ENCODE data around the gene UVSSA. TPM values are rescaled to one million over a fixed set of nuclear protein-coding genes. Genes with fewer than 3 reads are reported as not detected.

The UVSSA gene
- total RNA-seq, 2 experiments from 2014 or later = 19.1 to 23.0 TPM

DNA sequence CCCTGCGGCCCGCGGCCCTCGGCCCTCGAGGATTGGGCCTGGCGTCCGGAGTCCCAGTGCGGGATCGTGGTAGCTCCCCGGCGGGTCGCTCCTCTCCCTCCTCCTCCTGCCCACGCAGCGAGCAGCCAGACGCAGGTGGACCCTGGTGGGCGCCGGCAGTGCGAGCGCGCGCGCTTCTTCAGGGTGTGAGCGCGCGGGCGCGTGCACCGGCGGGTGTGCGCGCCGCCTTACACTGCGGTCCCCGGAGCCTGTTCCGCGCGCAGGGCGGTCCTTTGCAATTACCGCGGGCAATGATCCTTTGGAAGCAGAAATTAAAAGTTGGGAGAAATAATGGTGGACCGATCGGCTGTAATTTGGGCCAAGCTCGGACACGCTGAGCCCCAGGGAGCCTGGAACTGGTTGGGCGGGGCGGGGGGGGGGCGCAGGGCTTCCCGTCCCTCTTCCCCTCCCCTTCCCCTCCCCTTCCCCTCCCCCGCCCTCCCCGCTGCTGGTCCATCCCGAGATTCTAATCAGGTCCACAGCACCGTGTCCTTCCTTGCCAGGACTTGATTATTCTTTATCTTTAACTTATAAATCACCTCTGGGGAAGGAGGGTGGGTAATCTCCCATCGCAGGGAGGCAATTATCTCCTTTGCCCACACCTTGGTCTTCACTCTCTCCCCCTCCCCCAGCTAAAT is 60.8 kb downstream of the UVSSA start:
- Mint-ChIP-seq H3K36me3 (ENCODE audit: low read depth) (peaks cover 2% of the 10 kb centered on the region), H3K9me3 (no peaks in the 10 kb centered on the region), H3K4me1 (peaks cover 2% of the 10 kb centered on the region), H3K27ac (peak overlapping the region; percentile 80), H3K4me3 (no peak overlapping the region), H3K27me3 (peaks cover 34% of the 10 kb centered on the region)
- DNase-seq = no peak
- POLR2A ChIA-PET = no interaction called here
- CTCF ChIA-PET = no interaction called here

DNA sequence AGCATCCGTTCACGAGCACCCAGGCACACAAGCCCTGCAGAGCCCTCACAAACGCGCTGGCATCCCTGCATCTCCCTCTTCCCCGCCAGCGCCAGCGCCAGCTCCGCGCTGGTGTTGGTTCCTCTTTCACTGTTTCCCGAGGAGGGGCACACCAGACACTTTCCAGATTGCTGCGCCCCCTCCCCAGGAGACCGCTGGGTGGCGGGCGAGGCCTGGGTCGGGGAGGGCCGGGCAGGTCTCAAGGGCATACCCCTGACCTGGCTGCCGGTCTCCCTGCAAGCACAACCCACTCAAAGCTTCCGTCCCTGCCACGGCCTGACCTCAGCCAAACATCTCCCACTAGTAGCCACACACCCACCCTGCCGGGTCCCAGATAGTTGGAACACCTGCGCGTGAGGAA is 61.4 kb downstream of the UVSSA start:
- H3K27ac Mint-ChIP-seq = peak overlapping the region; percentile 80
- ChIA-PET CTCF (no interaction called here), POLR2A (no interaction called here)
- peaks cover 2% of the 10 kb centered on the region for H3K4me1 Mint-ChIP-seq
- peak overlapping the region; percentile 47 for H3K4me3 Mint-ChIP-seq
- peaks cover 2% of the 10 kb centered on the region for H3K36me3 Mint-ChIP-seq (ENCODE audit: low read depth)
- DNase-seq = no peak
- H3K9me3 Mint-ChIP-seq = no peaks in the 10 kb centered on the region
- peaks cover 37% of the 10 kb centered on the region for H3K27me3 Mint-ChIP-seq

DNA sequence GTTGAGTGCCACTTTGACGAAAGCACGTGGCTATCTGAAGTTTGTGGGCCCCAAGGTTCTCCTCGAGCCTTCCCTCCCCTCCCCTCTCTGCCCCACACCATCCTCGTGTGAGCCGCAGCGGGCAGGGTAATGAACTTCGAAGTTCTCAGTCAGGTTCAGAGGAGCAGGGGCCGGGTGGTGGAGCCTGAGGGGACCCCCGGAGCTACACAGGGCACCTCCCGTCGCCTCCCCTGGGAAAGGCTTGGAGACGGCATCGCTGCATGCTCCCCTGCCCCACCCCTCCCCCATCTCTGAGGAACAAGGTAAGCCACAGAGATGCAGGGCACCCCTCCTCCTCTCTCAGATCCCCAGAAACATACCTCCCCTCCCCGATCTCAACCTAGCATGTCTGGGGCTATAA is 62.1 kb downstream of the UVSSA start:
- Mint-ChIP-seq H3K4me1 (peaks cover 2% of the 10 kb centered on the region), H3K27ac (no peak overlapping the region), H3K27me3 (peaks cover 42% of the 10 kb centered on the region), H3K4me3 (no peak overlapping the region), H3K9me3 (no peaks in the 10 kb centered on the region), H3K36me3 (ENCODE audit: low read depth) (peaks cover 2% of the 10 kb centered on the region)
- ChIA-PET CTCF (interaction anchor here (0.7 kb wide), 1 partner anchor 18 kb away, joined by 3 read pairs; no protein-coding TSS in a partner anchor), POLR2A (no interaction called here)
- no peak for DNase-seq

- Mint-ChIP-seq H3K36me3 (ENCODE audit: low read depth) (peaks cover 2% of the 10 kb centered on the region), H3K4me3 (no peak overlapping the region), H3K4me1 (peaks cover 2% of the 10 kb centered on the region), H3K27me3 (peaks cover 39% of the 10 kb centered on the region), H3K27ac (no peak overlapping the region), H3K9me3 (no peaks in the 10 kb centered on the region)
- POLR2A ChIA-PET = no interaction called here
- CTCF ChIA-PET = interaction anchor here (0.7 kb wide), 1 partner anchor 18 kb away, joined by 3 read pairs; no protein-coding TSS in a partner anchor
- no peak for DNase-seq
These were observed 62.8 kb downstream of the UVSSA start for GRCh38 chr4:1409491-1410425.

- peaks cover 2% of the 10 kb centered on the region for H3K36me3 Mint-ChIP-seq (ENCODE audit: low read depth)
- no peaks in the 10 kb centered on the region for H3K9me3 Mint-ChIP-seq
- no peak overlapping the region for H3K4me3 Mint-ChIP-seq
- peaks cover 3% of the 10 kb centered on the region for H3K4me1 Mint-ChIP-seq
- ChIA-PET POLR2A (no interaction called here), CTCF (no interaction called here)
- peak; percentile 52 for DNase-seq
- no peak overlapping the region for H3K27ac Mint-ChIP-seq
- H3K27me3 Mint-ChIP-seq = peaks cover 40% of the 10 kb centered on the region
These were observed 63.7 kb downstream of the UVSSA start for GRCh38 chr4:1410491-1411325.

- no peak overlapping the region for H3K27ac Mint-ChIP-seq
- no peak for DNase-seq
- no peaks in the 10 kb centered on the region for H3K9me3 Mint-ChIP-seq
- peaks cover 3% of the 10 kb centered on the region for H3K4me1 Mint-ChIP-seq
- CTCF ChIA-PET = no interaction called here
- peaks cover 2% of the 10 kb centered on the region for H3K36me3 Mint-ChIP-seq (ENCODE audit: low read depth)
- H3K4me3 Mint-ChIP-seq = no peak overlapping the region
- POLR2A ChIA-PET = no interaction called here
- peaks cover 45% of the 10 kb centered on the region for H3K27me3 Mint-ChIP-seq
These were observed 64.7 kb downstream of the UVSSA start for GRCh38 chr4:1411436-1412375.

GRCh38 chr4:1412376-1413203 is 65.6 kb downstream of the UVSSA start:
- peaks cover 40% of the 10 kb centered on the region for H3K27me3 Mint-ChIP-seq
- no peaks in the 10 kb centered on the region for H3K9me3 Mint-ChIP-seq

DNA sequence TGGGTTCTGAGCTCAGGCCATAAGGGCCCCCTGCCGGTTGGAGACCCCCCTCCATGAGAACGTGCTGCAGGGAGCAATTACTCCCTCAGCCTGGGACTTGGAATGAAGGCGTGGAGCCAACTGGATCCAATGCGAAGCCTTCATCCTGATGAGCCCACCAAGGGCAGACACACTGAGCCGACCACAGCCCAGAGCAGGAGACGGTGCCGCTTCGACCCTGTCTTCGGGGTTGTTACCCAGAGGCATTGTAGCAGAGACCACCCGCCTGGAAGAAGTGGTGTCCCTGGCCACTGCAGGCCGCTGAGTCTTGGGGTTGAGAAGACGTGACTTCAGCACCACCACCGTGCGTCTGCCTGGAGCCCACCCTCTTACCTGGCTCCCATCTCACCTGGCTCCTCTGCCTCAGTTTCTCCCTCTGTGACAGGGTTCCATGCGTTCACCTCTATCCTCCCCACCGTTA is 66.2 kb downstream of the UVSSA start:
- ChIA-PET CTCF (no interaction called here), POLR2A (no interaction called here)
- Mint-ChIP-seq H3K27me3 (peaks cover 38% of the 10 kb centered on the region), H3K4me3 (no peak overlapping the region), H3K27ac (no peak overlapping the region), H3K9me3 (no peaks in the 10 kb centered on the region), H3K4me1 (peaks cover 3% of the 10 kb centered on the region), H3K36me3 (ENCODE audit: low read depth) (peaks cover 2% of the 10 kb centered on the region)
- no peak for DNase-seq

More at GRCh38 chr4:1412376-1413203, 65.6 kb downstream of the UVSSA start:
- Mint-ChIP-seq H3K4me3 (no peak overlapping the region), H3K4me1 (peaks cover 3% of the 10 kb centered on the region), H3K36me3 (ENCODE audit: low read depth) (peaks cover 2% of the 10 kb centered on the region), H3K27ac (no peak overlapping the region)
- ChIA-PET POLR2A (no interaction called here), CTCF (no interaction called here)
- DNase-seq = no peak

- Mint-ChIP-seq H3K27ac (no peak overlapping the region), H3K27me3 (peaks cover 32% of the 10 kb centered on the region), H3K9me3 (no peaks in the 10 kb centered on the region), H3K4me1 (peaks cover 3% of the 10 kb centered on the region), H3K36me3 (ENCODE audit: low read depth) (no peaks in the 10 kb centered on the region), H3K4me3 (no peak overlapping the region)
- CTCF ChIA-PET = no interaction called here
- DNase-seq = no peak
- POLR2A ChIA-PET = no interaction called here
These were observed 66.9 kb downstream of the UVSSA start for GRCh38 chr4:1413687-1414479.

GRCh38 chr4:1414831-1415680 is 68.0 kb downstream of the UVSSA start:
- CTCF ChIA-PET = no interaction called here
- H3K36me3 Mint-ChIP-seq (ENCODE audit: low read depth) = no peaks in the 10 kb centered on the region
- peaks cover 3% of the 10 kb centered on the region for H3K4me1 Mint-ChIP-seq
- no peaks in the 10 kb centered on the region for H3K9me3 Mint-ChIP-seq
- DNase-seq = no peak
- peaks cover 25% of the 10 kb centered on the region for H3K27me3 Mint-ChIP-seq
- H3K27ac Mint-ChIP-seq = no peak overlapping the region
- no peak overlapping the region for H3K4me3 Mint-ChIP-seq
- POLR2A ChIA-PET = no interaction called here
